B cell (primary cell): ENCODE data around the gene ABHD2.

ENCODE experiments used
- EZH2 ChIP-seq: IDR thresholded peaks from 2 replicates; pipeline ENCODE4 v1.6.1; 2012; ENCODE audit warnings: borderline replicate concordance, low read depth, mild to moderate bottlenecking, moderate library complexity, low read length; ENCODE audit not compliant: insufficient read depth, poor library complexity, severe bottlenecking
- TF ChIP-seq, protein P1 (sequence below): fragments of 200-600 bp; IDR thresholded peaks from one replicate; pipeline ENCODE4 v1.8.0; 2022; ENCODE audit warnings: antibody characterized with exemption, mild to moderate bottlenecking

- TF ChIP-seq, protein P1, sequence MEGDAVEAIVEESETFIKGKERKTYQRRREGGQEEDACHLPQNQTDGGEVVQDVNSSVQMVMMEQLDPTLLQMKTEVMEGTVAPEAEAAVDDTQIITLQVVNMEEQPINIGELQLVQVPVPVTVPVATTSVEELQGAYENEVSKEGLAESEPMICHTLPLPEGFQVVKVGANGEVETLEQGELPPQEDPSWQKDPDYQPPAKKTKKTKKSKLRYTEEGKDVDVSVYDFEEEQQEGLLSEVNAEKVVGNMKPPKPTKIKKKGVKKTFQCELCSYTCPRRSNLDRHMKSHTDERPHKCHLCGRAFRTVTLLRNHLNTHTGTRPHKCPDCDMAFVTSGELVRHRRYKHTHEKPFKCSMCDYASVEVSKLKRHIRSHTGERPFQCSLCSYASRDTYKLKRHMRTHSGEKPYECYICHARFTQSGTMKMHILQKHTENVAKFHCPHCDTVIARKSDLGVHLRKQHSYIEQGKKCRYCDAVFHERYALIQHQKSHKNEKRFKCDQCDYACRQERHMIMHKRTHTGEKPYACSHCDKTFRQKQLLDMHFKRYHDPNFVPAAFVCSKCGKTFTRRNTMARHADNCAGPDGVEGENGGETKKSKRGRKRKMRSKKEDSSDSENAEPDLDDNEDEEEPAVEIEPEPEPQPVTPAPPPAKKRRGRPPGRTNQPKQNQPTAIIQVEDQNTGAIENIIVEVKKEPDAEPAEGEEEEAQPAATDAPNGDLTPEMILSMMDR = no peak
- TF ChIP-seq EZH2 = no peak
Observed at GRCh38 chr15:89096664-89097063, 8.4 kb downstream of the ABHD2 start.
